HG03457 (cell line): Measurements from ENCODE around the gene ZFYVE28.

Source experiments
- ATAC-seq: cut with Tn5 transposase; IDR thresholded peaks from one replicate; pipeline ENCODE4 v1.9.1; 2021; ENCODE audit warnings: moderate number of reproducible peaks; ENCODE audit not compliant: unreplicated experiment

Gene ZFYVE28

DNA sequence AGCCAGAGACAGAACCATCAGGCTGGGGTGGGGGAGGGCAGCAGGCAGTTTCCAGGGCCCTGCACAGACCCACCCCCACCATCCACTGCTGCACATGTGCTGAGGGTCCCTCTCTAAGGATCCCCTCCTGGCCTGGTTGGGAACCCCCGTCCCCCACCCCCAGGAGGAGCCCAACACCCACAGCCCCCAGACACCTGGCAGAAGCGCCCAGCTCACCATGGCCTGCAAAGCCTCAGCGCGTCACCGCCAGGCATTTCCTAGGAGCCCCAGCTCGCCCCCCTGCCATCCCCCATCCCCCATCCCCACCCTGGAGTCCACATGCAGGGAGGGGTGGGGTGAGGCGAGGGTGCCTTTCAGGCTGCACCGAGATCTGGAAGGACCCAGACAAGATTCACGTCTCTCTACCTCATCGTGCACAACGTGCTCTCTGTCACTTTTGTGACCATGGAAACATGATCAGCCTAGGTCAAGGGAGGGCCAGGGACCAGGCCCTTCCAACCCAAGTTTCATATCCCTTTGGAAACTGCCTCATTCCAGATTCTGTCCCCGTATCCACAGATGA lies 165.8 kb downstream of the ZFYVE28 start:
- ATAC-seq: no peak

DNA sequence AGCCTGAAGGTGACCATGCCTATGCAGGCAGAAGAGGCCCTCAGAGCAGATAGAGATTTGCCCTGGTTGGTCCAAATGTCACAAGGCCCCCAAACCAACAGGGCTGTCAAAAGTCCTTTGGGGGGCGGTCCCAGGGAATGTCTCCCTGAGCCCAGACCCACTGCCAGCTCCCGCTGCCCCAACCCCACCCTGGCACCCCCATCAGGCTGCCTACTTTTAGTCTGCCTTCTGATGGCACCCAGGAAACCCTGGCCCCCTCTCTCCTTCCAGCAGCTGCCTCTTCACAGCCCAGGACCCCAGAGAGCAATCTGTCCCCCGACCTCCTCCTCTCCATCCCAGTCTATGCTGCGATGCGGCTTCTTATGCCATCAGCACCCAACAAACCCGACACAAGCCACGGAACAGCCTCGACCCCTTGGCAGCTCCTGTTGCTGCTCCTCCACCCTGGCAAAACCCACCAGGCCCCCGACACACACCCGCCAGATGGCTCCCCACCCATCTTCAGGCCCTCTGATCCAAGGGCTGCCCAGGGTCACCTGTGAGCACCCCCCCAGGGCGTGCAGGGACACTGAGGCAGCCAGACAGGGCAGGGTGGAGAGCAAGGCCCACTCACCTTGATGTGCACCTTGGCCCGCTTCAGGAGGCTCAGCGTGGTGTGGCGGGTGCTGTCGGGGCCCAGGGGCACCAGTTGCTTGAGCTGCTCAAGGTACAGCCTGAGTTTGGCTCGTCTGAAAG lies 166.5 kb downstream of the ZFYVE28 start:
- ATAC-seq: no peak

DNA sequence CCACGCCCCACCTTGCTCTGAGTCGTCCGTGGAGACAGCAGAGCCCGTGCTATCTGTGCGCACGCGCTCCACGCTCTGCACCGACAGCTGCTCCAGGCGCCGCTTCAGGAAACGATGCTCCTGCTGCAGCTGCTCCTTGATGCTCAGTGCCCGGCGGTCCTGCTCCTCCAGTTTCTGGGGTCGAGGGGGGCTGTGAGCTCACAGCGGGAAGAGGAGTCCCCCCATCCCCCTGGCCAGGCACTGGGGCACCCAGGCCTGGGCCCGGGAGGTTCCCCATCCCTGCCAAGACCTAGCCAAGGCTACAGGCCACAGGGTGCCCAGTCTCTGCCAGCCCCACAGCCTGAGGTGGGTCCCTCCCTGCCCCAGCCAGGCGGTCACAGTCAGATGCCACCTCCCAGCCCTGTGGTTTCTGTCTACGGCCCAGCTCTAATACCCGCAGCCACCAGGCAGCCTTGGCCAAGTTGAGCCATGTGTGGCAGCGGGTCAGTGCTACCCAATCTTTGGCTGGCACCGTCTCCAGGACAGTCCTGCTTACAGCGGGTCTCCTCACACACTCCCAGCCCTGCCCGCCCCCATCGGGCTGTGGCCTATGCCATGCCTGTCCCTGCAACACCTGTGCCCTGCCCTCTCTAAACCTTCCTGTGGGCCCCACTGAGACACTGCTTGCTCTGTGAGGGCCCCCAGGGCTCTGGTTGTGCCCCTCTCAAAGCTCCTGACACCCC lies 167.2 kb downstream of the ZFYVE28 start:
- ATAC-seq: no peak

DNA sequence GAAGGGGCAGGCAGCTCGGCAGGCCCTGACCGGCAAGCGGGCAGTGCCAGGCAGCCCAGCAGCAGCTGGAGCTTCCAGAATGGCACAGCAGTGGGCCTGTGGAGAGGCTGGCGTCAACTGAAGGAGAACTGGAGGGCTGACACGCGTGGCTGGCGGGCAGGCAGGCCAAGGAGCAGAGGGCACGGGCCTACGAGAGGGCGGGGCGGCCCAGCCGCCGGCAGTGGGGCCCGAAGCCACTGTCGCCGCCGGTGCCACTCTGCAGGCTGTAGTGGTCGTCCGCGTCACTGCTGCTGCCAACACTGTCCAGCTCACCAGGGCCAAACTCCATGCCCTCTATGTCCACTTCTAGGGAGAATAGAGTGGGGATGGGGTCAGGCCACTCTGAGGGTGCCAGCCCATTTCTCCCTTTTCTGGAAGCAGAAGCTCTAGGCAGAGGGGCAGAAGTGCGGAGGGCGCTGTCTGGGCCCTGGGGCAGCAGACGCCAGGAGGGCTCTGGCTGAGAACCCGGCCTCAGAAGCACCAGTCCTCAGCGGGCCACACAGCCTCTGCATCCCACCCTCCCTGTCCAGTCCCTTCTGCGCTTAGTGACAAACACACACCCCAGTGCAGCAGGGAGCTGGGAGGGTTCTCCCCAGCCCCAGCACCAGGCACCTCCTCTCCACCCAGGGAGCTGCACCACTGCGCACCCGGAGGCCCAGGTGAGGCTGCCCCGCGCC lies 167.9 kb downstream of the ZFYVE28 start:
- no peak for ATAC-seq

DNA sequence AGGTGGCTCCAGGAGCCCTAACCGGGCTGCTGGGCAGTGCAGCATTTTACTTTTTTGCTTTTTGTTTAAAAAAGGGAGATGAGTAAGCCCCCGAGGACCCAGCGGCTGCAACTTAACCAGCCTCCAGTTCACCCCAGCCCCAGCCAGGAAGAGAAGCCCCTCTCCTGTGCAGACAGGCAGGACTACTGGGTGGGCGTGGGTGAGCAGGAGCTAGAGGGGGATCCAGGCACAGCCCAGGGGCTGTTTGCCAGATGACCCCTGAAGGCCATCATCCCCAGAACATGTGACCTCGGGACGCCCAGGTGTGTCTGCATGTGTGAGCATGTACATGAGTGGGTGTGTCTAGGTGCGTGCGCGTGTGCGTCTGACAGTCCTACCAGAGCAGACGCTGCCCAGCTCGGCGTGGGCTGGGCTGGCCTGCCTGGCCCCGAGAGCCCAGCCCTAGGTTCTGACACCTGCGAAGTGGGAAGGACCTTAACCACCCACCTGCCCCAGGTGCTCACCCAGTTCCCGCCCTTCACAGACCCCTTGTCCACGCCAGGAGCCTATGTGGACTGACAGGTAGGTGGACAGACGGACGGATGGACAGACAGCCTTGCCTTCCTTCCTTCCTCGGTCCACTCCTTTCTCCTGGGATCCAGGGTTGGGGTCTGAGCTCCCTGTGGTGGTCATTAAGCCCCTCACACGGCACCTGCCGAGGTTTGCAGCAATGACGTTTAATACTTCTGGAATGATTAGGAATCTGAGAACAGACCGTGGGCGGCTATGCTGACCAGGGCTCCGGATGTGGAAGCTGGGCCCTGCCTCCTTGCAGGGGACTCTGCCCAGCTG lies 168.7 kb downstream of the ZFYVE28 start:
- ATAC-seq: no peak

DNA sequence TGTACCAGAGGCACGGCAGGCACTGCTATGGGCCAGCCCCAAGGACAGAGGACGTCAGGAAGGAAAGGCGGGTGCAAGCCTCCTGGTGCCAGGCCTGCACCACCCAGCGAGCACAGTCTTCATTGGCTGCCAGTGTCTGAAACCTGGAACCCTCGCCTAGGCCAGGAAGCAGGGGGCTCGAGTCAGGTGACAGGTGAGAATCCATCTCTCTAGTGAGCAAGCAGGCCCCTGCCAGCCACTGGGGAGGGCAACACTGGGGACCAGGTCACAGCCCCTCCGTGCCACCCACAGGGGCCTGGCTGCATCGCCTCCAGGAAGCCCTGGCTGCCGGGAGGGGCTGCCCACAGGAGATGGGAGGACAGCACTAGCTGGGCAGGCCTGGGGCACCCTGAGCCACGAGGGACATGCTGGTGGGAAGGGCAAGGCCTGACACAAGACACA lies 169.6 kb downstream of the ZFYVE28 start:
- no peak for ATAC-seq

DNA sequence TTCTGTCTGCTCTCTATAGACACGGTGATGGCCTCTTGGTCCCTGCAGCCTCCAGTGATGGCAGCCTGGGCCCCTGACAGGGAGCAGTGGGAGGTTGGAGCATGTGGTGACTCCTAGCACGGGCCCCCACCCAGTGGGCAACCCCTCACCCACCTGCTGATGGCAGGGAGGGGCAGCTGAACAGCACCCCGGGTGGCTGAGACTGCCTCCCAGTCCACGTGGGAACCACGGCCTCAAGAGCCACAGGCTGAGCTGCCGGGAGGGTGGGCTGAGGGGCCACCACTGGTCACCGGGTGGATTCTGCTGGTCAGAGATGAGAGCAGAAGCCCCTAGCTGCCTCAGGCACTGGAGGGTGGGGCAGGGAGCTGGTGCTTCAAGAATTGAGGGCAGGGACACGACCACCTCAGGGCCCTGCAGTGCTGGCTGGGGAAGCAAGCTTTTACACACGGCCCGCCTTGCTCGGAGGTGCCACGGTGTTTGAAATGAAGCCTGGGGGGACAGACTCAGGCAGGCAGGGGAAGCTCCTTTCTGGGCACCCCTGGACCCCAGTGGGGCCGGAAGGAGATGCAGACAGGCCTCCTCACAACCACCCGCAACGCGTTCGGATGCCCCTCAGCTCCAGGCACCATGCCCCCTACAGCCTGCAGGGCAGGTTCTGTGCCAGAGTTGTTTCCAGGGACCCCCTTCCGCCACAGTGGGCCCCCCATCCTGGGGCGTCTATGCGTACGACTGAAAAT lies 170.2 kb downstream of the ZFYVE28 start:
- no peak for ATAC-seq

DNA sequence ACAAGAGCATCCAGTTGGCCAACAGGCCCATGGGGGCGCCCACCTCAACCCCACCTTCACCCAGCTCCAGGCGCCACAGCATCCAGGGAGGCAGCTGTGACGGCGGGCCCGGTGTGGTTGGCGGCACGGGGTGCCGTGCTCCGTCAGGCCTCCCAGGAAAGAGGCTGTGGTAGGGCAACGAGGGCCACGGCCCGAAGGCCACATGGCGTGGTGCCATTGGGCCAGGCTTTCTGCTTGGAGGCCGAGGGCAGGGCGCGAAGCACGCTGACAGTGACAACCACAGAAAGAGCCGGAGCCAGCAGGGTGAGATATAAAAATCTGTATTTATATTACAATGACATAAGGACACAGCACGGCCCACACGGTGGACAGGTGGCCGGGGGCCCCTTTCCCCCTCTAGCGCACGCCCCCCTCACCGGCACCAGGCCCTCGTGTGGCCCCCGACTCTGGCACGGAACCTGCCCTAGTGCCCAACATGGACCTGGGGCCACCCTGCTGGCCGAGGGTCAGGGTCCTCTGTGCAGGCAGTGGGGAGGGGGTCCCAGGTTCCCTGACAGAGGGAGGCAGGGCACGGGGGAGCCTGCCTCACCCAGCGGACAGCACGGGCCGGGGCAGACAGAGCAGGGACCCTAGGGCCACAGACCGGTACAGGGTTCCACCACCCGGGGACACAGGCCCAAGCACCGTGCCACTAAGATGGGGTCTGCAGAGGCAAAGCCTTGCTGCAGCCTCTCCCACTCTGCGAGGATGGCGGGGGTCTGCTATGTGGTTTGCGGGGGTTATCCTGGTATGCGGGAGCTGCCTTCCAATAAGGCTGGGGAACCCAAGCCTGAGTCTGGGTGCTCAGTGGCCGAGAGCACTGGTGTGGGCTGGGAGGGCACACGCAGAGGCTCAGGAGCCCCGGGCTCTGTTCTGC lies 171.1 kb downstream of the ZFYVE28 start:
- ATAC-seq: no peak

DNA sequence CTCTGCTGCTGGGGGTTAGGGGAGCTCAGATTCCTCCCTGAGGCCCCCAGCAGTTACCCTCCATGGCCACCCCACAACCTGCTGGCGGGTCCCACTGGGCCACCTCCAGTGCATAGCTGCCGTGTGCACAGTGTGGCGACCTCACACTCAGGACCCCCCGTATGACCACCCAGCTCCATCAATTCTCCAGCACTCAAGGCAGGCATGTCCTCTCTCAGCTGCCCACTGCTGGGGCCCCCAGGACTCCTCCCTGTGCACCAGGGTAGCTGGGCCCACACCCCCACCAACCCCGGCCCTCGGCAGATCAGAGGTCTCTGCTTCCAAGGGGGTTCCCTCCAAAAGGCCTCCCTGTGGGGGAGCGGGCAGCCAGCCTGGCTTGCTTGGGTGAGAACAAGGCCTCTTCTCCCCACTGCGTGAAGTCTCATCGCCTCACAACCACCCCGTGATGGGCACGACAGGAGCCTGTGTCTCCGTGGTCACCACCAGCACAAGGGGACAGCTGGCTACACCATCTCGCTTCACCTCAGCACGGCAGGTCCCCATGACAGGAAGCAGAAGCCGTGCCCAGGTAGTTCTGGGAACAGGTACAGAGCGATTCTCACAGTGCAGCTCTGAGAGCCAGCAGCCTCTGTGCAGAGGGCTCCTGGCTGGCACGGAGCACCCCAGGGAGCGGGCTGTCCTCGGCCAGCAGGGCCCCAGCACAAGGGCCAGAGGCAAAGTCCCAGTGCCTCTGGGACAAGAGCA lies 171.9 kb downstream of the ZFYVE28 start:
- ATAC-seq: no peak

DNA sequence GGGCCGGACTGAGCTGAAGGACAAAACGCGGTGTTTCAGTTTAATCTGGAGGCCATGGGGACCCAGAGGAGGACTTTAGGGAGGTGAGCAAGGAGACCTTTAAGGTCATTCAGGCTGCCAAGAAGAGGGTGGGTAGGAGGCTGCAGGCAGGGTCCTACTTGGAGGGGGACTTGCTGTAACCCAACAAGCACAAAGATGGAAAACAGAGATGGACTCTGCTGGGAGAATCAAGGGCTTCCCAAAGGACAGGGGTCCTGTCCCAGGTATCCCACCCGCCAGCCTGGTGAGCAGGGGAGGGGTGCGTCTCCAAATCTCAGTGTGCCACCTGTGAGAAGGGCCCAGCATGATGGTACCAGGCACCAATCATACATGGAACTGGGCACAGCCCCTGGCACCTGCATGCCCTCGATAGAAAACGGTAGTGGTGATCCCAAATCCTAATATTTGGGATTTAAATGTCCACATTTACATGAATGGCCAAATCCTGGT lies 172.6 kb downstream of the ZFYVE28 start:
- ATAC-seq: no peak

DNA sequence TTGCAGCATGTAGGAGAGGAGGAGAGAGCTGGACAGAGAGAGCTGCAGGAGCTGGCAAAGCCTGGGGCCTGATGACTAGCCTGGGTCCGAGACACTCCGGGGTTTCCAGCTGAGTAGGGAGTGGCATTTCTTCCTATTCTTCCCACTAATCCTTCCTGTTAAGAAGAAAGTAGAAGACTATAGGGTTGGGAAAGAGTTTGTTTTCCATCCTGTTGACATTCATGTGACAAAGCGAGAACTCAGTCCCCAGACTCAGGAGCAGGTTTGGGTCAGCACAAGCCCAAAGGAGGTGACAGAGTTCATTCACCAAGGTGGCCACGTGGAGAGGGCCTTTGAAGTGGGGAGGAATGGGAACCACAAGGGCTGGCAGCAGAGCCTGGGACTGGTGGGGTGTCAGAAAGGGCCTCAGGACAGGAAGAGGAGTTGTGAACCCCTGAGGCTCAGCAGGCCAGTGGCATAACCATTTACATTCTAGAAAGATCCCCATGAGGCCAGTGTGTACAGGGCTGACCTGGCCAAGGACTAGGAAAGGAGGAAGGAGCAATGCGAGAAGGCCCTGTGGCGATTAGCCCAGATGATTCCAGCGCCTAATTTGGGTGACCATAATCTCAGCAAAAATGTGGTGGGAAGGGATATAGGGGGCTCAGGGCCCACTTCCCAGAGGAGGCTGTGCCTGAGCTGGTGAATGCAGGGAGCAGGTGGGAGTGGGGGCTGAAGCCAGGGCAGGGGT lies 173.2 kb downstream of the ZFYVE28 start:
- no peak for ATAC-seq

DNA sequence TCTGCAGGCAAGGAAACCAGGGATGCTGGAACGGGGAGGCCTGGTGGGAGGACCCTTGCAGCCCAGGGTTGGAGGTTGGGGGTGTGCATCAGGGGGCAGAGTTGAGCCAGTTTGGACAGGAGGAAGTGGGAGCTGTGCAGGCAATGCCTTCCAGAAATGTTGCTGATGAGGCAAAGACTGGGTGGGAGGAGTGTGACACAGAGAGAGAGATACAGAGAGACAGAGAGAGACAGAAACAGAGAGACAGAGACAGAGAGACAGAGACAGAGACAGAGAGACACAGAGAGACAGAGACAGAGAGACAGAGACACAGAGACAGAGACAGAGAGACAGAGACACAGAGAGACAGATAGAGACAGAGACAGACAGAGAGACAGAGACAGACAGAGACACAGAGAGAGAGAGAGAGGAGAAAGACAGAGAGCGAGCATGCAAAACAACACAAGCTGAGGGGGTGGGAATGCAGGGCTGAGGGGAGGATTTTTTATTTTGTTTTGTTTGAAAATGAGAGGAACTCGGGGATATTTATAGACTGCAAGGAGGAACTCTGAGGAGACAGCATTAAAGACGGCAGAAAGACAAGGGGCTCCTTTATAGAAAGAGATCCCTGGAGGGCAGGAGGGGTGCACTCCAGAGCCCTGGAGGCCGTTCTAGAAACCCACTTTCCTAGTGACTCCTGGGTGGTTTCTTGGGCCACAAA lies 174.6 kb downstream of the ZFYVE28 start:
- ATAC-seq: no peak

DNA sequence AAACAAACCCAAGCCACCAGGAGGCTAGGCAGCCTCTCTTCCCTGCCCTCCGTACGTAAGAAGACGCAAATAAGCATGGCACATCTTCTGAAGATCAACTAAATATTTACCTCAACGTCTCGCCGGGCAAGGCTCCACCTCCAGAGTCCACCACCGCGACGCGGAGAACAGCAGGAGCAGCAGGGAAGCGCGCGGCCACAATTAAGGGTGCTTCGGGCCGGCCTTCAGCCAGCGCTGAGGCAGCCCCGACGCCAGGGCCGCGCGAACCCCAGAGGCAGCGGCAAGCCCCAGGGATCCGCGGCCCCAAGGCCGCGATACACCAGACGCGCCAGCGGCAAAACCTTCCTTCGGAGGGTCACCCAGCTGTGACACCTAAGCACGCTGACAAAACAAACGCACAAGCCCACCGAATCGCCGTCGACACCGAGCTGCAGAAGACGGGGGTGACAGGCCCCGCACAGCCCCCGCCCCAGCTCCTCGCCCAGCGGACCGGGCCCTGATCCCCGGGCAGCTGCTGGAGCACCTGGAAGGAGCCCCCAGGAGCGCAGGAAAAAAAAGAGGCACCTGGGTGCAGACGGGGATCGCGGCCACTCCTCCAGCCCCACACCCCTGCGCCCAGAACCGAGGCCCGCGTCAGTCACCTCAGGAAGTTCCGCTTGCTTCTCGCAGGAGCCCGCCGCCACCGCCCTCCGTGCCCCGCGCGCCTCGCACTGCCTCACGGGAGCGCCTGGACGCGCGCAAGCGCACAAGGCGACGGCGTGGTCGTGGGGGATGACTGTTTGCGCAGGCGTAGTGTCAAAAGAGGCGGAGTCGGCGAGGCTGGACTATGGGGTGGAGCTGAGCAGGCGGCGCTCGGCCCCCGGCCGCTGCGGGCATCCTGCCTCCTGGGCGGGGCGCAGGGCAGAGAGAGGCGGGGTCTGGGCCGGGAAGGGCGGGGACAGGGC lies 176.8 kb downstream of the ZFYVE28 start, which contains the start of the genes HAUS3 and POLN:
Gene HAUS3, minus strand, starts transcription at position 712 of the 944 bp plus-strand sequence. CDS start 1,175 bp downstream, outside the sequence.
Gene POLN, minus strand, starts transcription at position 712 of the 944 bp plus-strand sequence. CDS start 12,890 bp downstream, outside the sequence.
- peak; percentile 79 for ATAC-seq

DNA sequence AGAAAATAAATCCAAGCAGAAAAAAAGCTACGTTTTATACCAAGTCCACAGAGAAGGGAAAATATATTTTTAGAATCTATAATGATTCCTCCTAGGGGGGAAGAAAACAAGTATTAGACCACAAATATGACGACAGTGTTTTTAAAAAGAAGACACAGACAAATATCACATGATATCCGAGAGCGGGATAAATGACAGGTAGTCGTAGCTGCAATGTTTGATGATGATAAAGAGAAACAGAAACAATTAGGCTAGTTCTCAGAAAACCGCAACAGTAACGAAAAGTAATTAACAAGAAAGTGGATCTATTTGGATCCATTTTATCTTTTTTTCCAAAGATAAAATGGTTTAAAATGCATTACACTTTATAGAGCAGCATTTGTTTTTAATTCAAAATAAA lies 177.4 kb downstream of the ZFYVE28 start:
- no peak for ATAC-seq

DNA sequence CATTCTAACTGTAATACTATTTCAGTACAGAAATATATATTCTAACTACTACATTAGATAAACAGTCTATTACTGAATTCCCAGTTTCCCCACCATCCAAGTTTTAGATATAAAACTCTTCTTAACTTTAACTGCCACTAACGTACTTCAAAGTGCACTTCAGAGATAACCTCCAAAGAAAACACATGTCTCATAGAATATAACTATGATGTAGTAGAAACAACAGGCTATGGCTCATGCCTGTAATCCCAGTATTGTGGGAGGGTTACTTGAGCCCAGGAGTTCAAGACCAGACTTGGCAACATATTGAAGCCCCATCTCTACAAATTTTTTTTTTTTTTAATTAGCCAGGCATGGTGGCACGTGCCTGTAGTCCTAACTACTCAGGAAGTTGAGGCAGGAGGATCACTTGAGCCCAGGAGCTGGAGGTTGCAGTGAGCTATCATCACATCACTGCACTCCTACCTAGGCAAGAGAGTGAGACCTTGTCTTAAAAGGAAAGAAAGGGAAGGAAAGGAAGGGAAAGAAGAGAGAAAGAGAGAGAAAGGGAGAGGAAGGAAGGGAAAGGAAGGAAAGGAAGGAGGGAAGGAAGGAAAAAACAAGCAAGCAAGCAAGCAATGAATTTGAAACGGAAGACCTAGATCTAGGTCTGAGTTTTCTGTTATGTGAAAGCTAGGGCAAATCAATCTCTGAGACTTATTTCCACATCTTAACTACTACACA lies 181.3 kb downstream of the ZFYVE28 start:
- no peak for ATAC-seq
